K562 (cell line): ENCODE results near the gene DMAC2. TPM values are rescaled to one million over a fixed set of nuclear protein-coding genes. Genes with fewer than 3 reads are reported as not detected.

Source experiments
- ATAC-seq: fragments of 200-7000 bp; cut with Tn5 transposase; 3 replicates; pipeline ENCODE4 v1.9.1; 2020; ENCODE audit warnings: moderate library complexity
- BruUV-seq: library from RNA; stranded (reverse); fragments of 400-500 nt; replicated peaks from 2 replicates; lab custom pipeline; 2021; lab: Mats Ljungman, UMichigan
- CTCF ChIA-PET: fragments of 300-600 bp; formaldehyde crosslinking; extraction: SDS; loops from one replicate; lab custom pipeline; 2021; ENCODE audit warnings: low intra/inter-chr PET ratio; lab: Yijun Ruan, JAX
- POLR2A ChIA-PET: fragments of 300-600, 350-650 bp; sonication (Branson Sonifier 250); formaldehyde crosslinking; extraction: SDS; loops from one replicate; lab custom pipeline; 2021; ENCODE audit warnings: antibody characterized with exemption, inconsistent platforms; lab: Yijun Ruan, JAX
- DNase-seq, 4 experiments: peaks; one replicate each; pipeline versions ENCODE4 v3.0.0 to v3.0.0-alpha.2; 2011 to 2018; ENCODE audit warnings: low spot score in 3 of 4, mixed read lengths in 3 of 4; ENCODE audit errors: extremely low read depth in 1 of 4
- FAIRE-seq: peaks from 2 replicates; lab custom pipeline; 2011; peaks lifted over from hg19 to GRCh38; lab: Jason Lieb, UNC
- H2AFZ ChIP-seq: 2 replicates; pipeline ENCODE4 v1.6.0; 2011; ENCODE audit warnings: low read depth, low read length, control low read depth, inconsistent platforms
- H3K27ac ChIP-seq: fragments of 200-600 bp; 3 replicates; pipeline ENCODE4 v1.8.0; 2011; ENCODE audit warnings: low read depth, mild to moderate bottlenecking, control low read depth, inconsistent platforms, low read length, moderate library complexity, mixed read lengths; ENCODE audit errors: extremely low read depth
- H3K27me3 ChIP-seq, 2 experiments: fragments of 300-600 bp in 1 of 2; 2 replicates in 1 of 2; 3 replicates in 1 of 2; pipeline versions ENCODE4 v1.6.0 to v1.8.0; 2011; ENCODE audit warnings: inconsistent platforms in 2 of 2, low read length in 2 of 2, mild to moderate bottlenecking in 1 of 2, mixed read lengths in 1 of 2, moderate library complexity in 1 of 2; ENCODE audit not compliant: control insufficient read depth in 2 of 2, insufficient read depth in 2 of 2
- H3K36me3 ChIP-seq: fragments of 300-600 bp; 3 replicates; pipeline ENCODE4 v1.8.0; 2011; ENCODE audit warnings: mild to moderate bottlenecking, low read length, inconsistent platforms; ENCODE audit not compliant: control insufficient read depth, insufficient read depth
- H3K4me1 ChIP-seq, 2 experiments: fragments of 200-600 bp in 1 of 2; replicated peaks in 1 of 2; 2 replicates in 1 of 2; 3 replicates in 1 of 2; pipeline versions ENCODE4 v1.5.1 to v1.8.0; 2011; ENCODE audit warnings: inconsistent platforms in 2 of 2, low read length in 2 of 2, mild to moderate bottlenecking in 1 of 2, mixed read lengths in 1 of 2, moderate library complexity in 1 of 2; ENCODE audit not compliant: control insufficient read depth in 2 of 2, insufficient read depth in 2 of 2
- H3K4me2 ChIP-seq: 2 replicates; pipeline ENCODE4 v1.6.1; 2011; ENCODE audit warnings: low read length, control low read depth, inconsistent platforms, mixed read lengths; ENCODE audit not compliant: insufficient read depth
- H3K4me3 ChIP-seq: fragments of 200-600 bp; sonication (generic), shearing (Covaris generic); 2 replicates; pipeline ENCODE4 v1.5.1; 2016; ENCODE audit warnings: control low read depth, inconsistent platforms
- H3K79me2 ChIP-seq: fragments of 200-600 bp; 3 replicates; pipeline ENCODE4 v1.8.0; 2011; ENCODE audit warnings: low read length, inconsistent platforms; ENCODE audit not compliant: control insufficient read depth, insufficient read depth
- H3K9ac ChIP-seq, 2 experiments: 2 replicates each; pipeline versions ENCODE4 v1.6.0 to v1.6.1; 2011; ENCODE audit warnings: low read depth in 2 of 2, low read length in 2 of 2, control low read depth in 1 of 2, inconsistent platforms in 1 of 2, mild to moderate bottlenecking in 1 of 2, mixed read lengths in 1 of 2; ENCODE audit not compliant: insufficient read depth in 1 of 2
- H3K9me1 ChIP-seq: one replicate; pipeline ENCODE4 v1.6.0; 2011; ENCODE audit warnings: inconsistent platforms, mild to moderate bottlenecking, low read length, moderate library complexity; ENCODE audit not compliant: control insufficient read depth, insufficient read depth
- H3K9me3 ChIP-seq: replicated peaks from 2 replicates; pipeline ENCODE4 v1.5.1; 2011; ENCODE audit warnings: low read depth, low read length, inconsistent platforms; ENCODE audit not compliant: control insufficient read depth, insufficient read depth
- H4K20me1 ChIP-seq: replicated peaks from 2 replicates; pipeline ENCODE4 v1.6.1; 2011; ENCODE audit warnings: low read length, inconsistent platforms, mixed read lengths; ENCODE audit not compliant: control insufficient read depth, insufficient read depth
- CREB3L1 ChIP-seq: fragments of 450-650 bp; IDR thresholded peaks from 2 replicates; pipeline ENCODE4 v1.6.1; 2014; ENCODE audit warnings: low read depth, mild to moderate bottlenecking, moderate library complexity, borderline replicate concordance
- CTBP1 ChIP-seq: fragments of 450-650 bp; IDR thresholded peaks from 2 replicates; pipeline ENCODE4 v1.6.1; 2016; ENCODE audit warnings: borderline replicate concordance
- E2F8 ChIP-seq: fragments of 450-650 bp; IDR thresholded peaks from 2 replicates; pipeline ENCODE4 v1.7.1; 2018; ENCODE audit warnings: mild to moderate bottlenecking, low read depth; ENCODE audit not compliant: partially characterized antibody
- E4F1 ChIP-seq: fragments of 250-450 bp; sonication (Bioruptor Pico); IDR thresholded peaks from 2 replicates; pipeline ENCODE4 v1.5.0; 2021; ENCODE audit warnings: mild to moderate bottlenecking, borderline replicate concordance
- FUS ChIP-seq: fragments of 200-400 bp; formaldehyde crosslinking; optimal IDR thresholded peaks from 2 replicates; pipeline ENCODE3; 2017; ENCODE audit warnings: low read depth, low read length
- GMEB1 ChIP-seq: fragments of 250-450 bp; sonication (Bioruptor Pico); IDR thresholded peaks from 2 replicates; pipeline ENCODE4 v1.4.0; 2020; ENCODE audit warnings: mild to moderate bottlenecking
- MAFF ChIP-seq: IDR thresholded peaks from 2 replicates; pipeline ENCODE4 v1.6.1; 2012; ENCODE audit warnings: low read length, improper control_type of control experiment
- RAD51 ChIP-seq: fragments of 450-650 bp; IDR thresholded peaks from 2 replicates; pipeline ENCODE4 v1.7.1; 2016; ENCODE audit warnings: low read depth, mild to moderate bottlenecking, borderline replicate concordance
- RCOR1 ChIP-seq, 2 experiments: IDR thresholded peaks; 2 replicates each; pipeline ENCODE4 v1.6.1; 2012; ENCODE audit warnings: low read depth in 2 of 2, low read length in 2 of 2, borderline replicate concordance in 1 of 2, improper control_type of control experiment in 1 of 2
- TAF9B ChIP-seq: fragments of 450-650 bp; IDR thresholded peaks from 2 replicates; pipeline ENCODE4 v1.6.1; 2018; ENCODE audit warnings: mild to moderate bottlenecking; ENCODE audit not compliant: partially characterized antibody
- ZBTB9 ChIP-seq: fragments of 450-650 bp; formaldehyde crosslinking; IDR thresholded peaks from 2 replicates; pipeline ENCODE4 v1.4.0; 2020; ENCODE audit warnings: mild to moderate bottlenecking, moderate library complexity
- ZNF778 ChIP-seq: fragments of 450-650 bp; formaldehyde crosslinking; IDR thresholded peaks from 2 replicates; pipeline ENCODE4 v1.4.0; 2020; ENCODE audit warnings: mild to moderate bottlenecking, moderate library complexity
- WGBS: fragments of 100-300 bp; shearing (Covaris generic); methylation state at CpG from one replicate; pipeline ENCODE4 v1.1.6; 2016; ENCODE audit warnings: low coverage, mixed read lengths; ENCODE audit not compliant: insufficient coverage; ENCODE audit errors: missing lambda C conversion rate; 5-methylcytosine and 5-hydroxymethylcytosine counted together
- in situ Hi-C: fragments of 300-500 bp; cut with MboI; formaldehyde crosslinking; loops from 4 replicates; pipeline ENCODE4 v1.15.0; 2018; ENCODE audit warnings: inconsistent platforms, mixed read lengths
- intact Hi-C: fragments of 100-400 bp; cut with micrococcal nuclease; formaldehyde crosslinking; loops from 2 replicates; pipeline ENCODE4 v1.14.2; 2022
- polyA plus RNA-seq, 8 experiments: library from polyadenylated mRNA; depleted of rRNA in 4 of 8; stranded (reverse) in 5 of 8; unstranded in 3 of 8; fragments of >200 nt; fragmentation: Nextera tagmentation in 2 of 8; fragmentation: Illumina TruSeq in 1 of 8; extraction: Ambion mirVana in 2 of 8; extraction: Trizol in 1 of 8; gene quantifications; 2 replicates each; pipeline versions ENCODE4 v1.2.1 to v1.2.3, GENCODE V29; 2011 to 2014; ENCODE audit warnings: inconsistent platforms in 1 of 8, missing spikeins in 1 of 8
- total RNA-seq, 7 experiments: library from RNA; depleted of rRNA in 6 of 7; stranded (reverse); fragments of >200 nt in 6 of 7; fragmentation: Illumina TruSeq in 2 of 7; extraction: Trizol in 2 of 7; gene quantifications; 2 replicates each; pipeline versions ENCODE4 v1.2.1 to v1.2.3, GENCODE V29; 2011 to 2021; ENCODE audit warnings: low replicate concordance in 1 of 7

DMAC2 gene
- total and polyA plus RNA-seq, 9 of the 15 experiments (the other 6 are each of a cell fraction or from before 2014, with no cell fraction given): 12.9 to 61.2 (median 43.1) TPM

GRCh38 chr19:41430922-41431321 is 8.8 kb downstream of the DMAC2 start:
- H3K9ac ChIP-seq: no peak overlapping the region
- no peaks in the 10 kb centered on the region for H3K27me3 ChIP-seq
- WGBS: 89% methylated on average over 6 of the region's 6 CpGs
- no peak overlapping the region for H3K27ac ChIP-seq
- no peak overlapping the region for H2AFZ ChIP-seq
- H3K4me3 ChIP-seq: no peak overlapping the region
- DNase-seq (no peak), FAIRE-seq (no peak), ATAC-seq (no peak)
- ChIA-PET CTCF (no interaction called here), POLR2A (interaction anchor here (0.6 to 1.5 kb wide), 4 partner anchors 9 to 651 kb away, joined by 3 to 11 read pairs (median 3); partner anchors contain the start of genes DMAC2 and ERICH4)
- H3K9me1 ChIP-seq: no peaks in the 10 kb centered on the region
- TSS peak; percentile 37 for BruUV-seq
- H3K9me3 ChIP-seq: no peaks in the 10 kb centered on the region
- peaks cover 16 to 47% of the 10 kb centered on the region in 2 experiments; a peak in 4 of 5 replicates for H3K4me1 ChIP-seq
- in situ Hi-C loops (no loop called here), intact Hi-C loops (loop anchor here (5.0 to 10.0 kb wide), 2 partner anchors 34 to 66 kb away; partner anchors contain the start of genes B9D2, BCKDHA and EXOSC5)
- no peak overlapping the region for H3K4me2 ChIP-seq
- H3K79me2 ChIP-seq: peaks cover 8% of the 10 kb centered on the region; the same call in 2 of the 3 replicates
- H4K20me1 ChIP-seq: no peaks in the 10 kb centered on the region; the same call in 1 of the 2 replicates
- peaks cover 36% of the 10 kb centered on the region for H3K36me3 ChIP-seq
- no peak for TF ChIP-seq E2F8
- TF ChIP-seq ZNF778 (CRISPR knock-in tag): no peak
- no peak for TF ChIP-seq MAFF
- TF ChIP-seq RAD51: no peak
- TF ChIP-seq CREB3L1: no peak
- TF ChIP-seq GMEB1 (CRISPR knock-in tag): no peak
- no peak for TF ChIP-seq CTBP1
- TF ChIP-seq FUS: no peak
- no peak for TF ChIP-seq RCOR1 (IDR thresholded peaks at IDR 0.05; ENCODE audit: borderline replicate concordance in 1 of 2, low read depth in 2 of 2, low read length in 2 of 2)
- TF ChIP-seq ZBTB9 (CRISPR knock-in tag): no peak
- no peak for TF ChIP-seq E4F1 (CRISPR knock-in tag)
- no peak for TF ChIP-seq TAF9B
